NK-92 (cell line): ENCODE results near the gene RAB27A.
"Not testable (repeated sequence)": the region's sequence is repeated elsewhere in the genome, so short reads cannot be mapped to it uniquely, and the experiment has no call there.

Source experiments
- DNase-seq: peaks from one replicate; lab custom pipeline; 2025; ENCODE audit not compliant: unreplicated experiment; lab: John Stamatoyannopoulos, UW

Gene RAB27A

GRCh38 chr15:55282284-55282833 lies 7.3 kb downstream of the RAB27A start:
- DNase-seq: no peak

GRCh38 chr15:55281517-55282228 lies 7.9 kb downstream of the RAB27A start:
- no peak for DNase-seq

- not testable (repeated sequence) for DNase-seq
These were observed 9.0 kb downstream of the RAB27A start for GRCh38 chr15:55280589-55280988.

GRCh38 chr15:55279746-55280351 lies 9.8 kb downstream of the RAB27A start:
- no peak for DNase-seq

- DNase-seq: no peak
These were observed 10.4 kb downstream of the RAB27A start for GRCh38 chr15:55279100-55279745.

GRCh38 chr15:55277715-55278114 lies 11.9 kb downstream of the RAB27A start:
- no peak for DNase-seq

GRCh38 chr15:55277116-55277564 lies 12.5 kb downstream of the RAB27A start:
- no peak for DNase-seq

- DNase-seq: no peak
These were observed 13.3 kb downstream of the RAB27A start for GRCh38 chr15:55276324-55276723.

GRCh38 chr15:55270291-55270690 lies 19.3 kb downstream of the RAB27A start:
- no peak for DNase-seq

- no peak for DNase-seq
These were observed 21.4 kb downstream of the RAB27A start for GRCh38 chr15:55268176-55268695.

GRCh38 chr15:55267401-55268175 lies 22.0 kb downstream of the RAB27A start:
- no peak for DNase-seq

- no peak for DNase-seq
These were observed 23.1 kb downstream of the RAB27A start for GRCh38 chr15:55266547-55266946.

GRCh38 chr15:55260562-55261131 lies 29.0 kb downstream of the RAB27A start:
- DNase-seq: no peak

- no peak for DNase-seq
These were observed 31.7 kb downstream of the RAB27A start for GRCh38 chr15:55257938-55258337.

GRCh38 chr15:55257012-55257670 lies 32.5 kb downstream of the RAB27A start:
- no peak for DNase-seq

- DNase-seq: no peak
These were observed 33.2 kb downstream of the RAB27A start for GRCh38 chr15:55256281-55257011.

- no peak for DNase-seq
These were observed 33.9 kb downstream of the RAB27A start for GRCh38 chr15:55255714-55256113.

GRCh38 chr15:55254916-55255679 lies 34.5 kb downstream of the RAB27A start:
- no peak for DNase-seq

GRCh38 chr15:55253580-55253979 lies 36.0 kb downstream of the RAB27A start:
- DNase-seq: no peak
